HTR-8/SVneo (cell line): ENCODE data around the gene NEK4.
"Not testable (repeated sequence)": the region's sequence is repeated elsewhere in the genome, so short reads cannot be mapped to it uniquely, and the experiment has no call there.

Experiments used
- DNase-seq: peaks from one replicate; pipeline ENCODE4 v3.0.0; 2011; ENCODE audit warnings: low spot score, mixed read lengths; ENCODE audit not compliant: insufficient read length
- FAIRE-seq: peaks from 2 replicates; lab custom pipeline; 2011; peaks lifted over from hg19 to GRCh38; lab: Jason Lieb, UNC

The NEK4 gene

GRCh38 chr3:52679811-52680210, 90.9 kb downstream of the NEK4 start:
- FAIRE-seq = no peak

DNA sequence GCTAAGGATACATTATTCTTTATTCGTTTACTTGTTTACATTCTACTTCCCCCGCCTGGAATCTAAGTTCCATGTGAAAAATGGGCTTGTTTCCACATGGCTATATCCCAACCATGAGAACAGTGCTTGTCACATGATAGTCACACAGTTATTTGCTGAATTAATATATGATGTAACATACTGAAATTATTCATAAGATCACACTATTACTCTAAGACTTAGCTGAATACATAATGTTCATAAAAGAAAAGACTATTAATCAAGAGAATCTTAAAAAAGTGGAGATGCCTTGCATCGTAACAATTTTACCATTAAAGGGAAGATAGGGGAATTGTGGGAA, 91.6 kb downstream of the NEK4 start:
- FAIRE-seq (no peak), DNase-seq (no peak)

More at GRCh38 chr3:52679811-52680210, 90.9 kb downstream of the NEK4 start:
- no peak for DNase-seq

GRCh38 chr3:52678265-52679198, 92.2 kb downstream of the NEK4 start:
- no peak for DNase-seq
- FAIRE-seq = no peak

GRCh38 chr3:52676201-52676600, 94.5 kb downstream of the NEK4 start:
- FAIRE-seq, DNase-seq: not testable (repeated sequence)

- DNase-seq = no peak
- no peak for FAIRE-seq
Observed at GRCh38 chr3:52671676-52672075, 99.1 kb downstream of the NEK4 start.

- peak; percentile 90 for DNase-seq
- peak; percentile 97 for FAIRE-seq
Observed at GRCh38 chr3:52670621-52671521, 99.9 kb downstream of the NEK4 start.

DNA sequence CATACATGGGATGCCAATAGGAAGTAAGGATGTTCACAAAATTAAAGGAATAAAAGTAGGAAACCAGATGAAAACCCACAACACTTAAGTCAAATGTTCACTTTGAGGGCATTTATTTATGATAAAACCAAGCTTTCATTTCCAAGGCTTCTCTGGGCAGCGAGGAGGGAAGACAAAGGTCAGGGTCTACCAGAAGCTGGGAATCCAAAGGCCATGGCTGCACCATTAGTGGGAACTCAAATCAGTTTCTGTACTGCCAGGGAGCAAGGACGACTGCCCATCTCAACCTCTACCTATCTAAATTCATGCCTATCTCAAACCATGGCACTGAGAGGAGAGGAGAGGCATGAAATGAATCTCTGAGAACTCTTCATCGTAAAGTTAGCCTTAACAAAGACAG, 107.6 kb downstream of the NEK4 start:
- FAIRE-seq (no peak), DNase-seq (no peak)

- DNase-seq = no peak
- FAIRE-seq = no peak
Observed at GRCh38 chr3:52660046-52660445, 110.7 kb downstream of the NEK4 start.
